Thyroid gland (tissue), 4 donors: Measurements from ENCODE around the gene KIF13A. TPM values are rescaled to one million over a fixed set of nuclear protein-coding genes. Genes with fewer than 3 reads are reported as not detected.

Source experiments
- DNase-seq, 2 donors: peaks; one replicate each; pipeline ENCODE4 v3.0.0-alpha.2; 2019
- H3K27ac ChIP-seq, 3 donors: fragments of 200-600 bp; sonication (generic); 1 replicate in 2 of 3; 2 replicates in 1 of 3; pipeline ENCODE4 v1.5.1; 2016 to 2019; ENCODE audit warnings: mild to moderate bottlenecking in 1 of 3, moderate library complexity in 1 of 3
- H3K27me3 ChIP-seq: fragments of 200-600 bp; sonication (generic); one replicate; pipeline ENCODE4 v1.5.1; 2019
- H3K36me3 ChIP-seq, 2 donors: fragments of 200-600 bp; sonication (generic); one replicate each; pipeline ENCODE4 v1.5.1; 2016 to 2019
- H3K4me1 ChIP-seq, 2 donors: fragments of 200-600 bp; sonication (generic); one replicate each; pipeline ENCODE4 v1.5.1; 2017 to 2019
- H3K4me3 ChIP-seq, 3 donors: fragments of 200-600 bp; sonication (generic); replicated peaks in 1 of 3; 1 replicate in 2 of 3; 2 replicates in 1 of 3; pipeline ENCODE4 v1.5.1; 2016; ENCODE audit warnings: mild to moderate bottlenecking in 1 of 3
- H3K9me3 ChIP-seq: fragments of 200-600 bp; sonication (generic); one replicate; pipeline ENCODE4 v1.5.1; 2017
- CTCF ChIP-seq, 6 experiments: fragments of 200-600 bp in 3 of 6; fragments of 450-650 bp in 3 of 6; sonication (generic) in 3 of 6; IDR thresholded peaks; one replicate each; pipeline ENCODE4 v1.5.1; 2016 to 2019; ENCODE audit warnings: antibody characterized with exemption in 6 of 6, mild to moderate bottlenecking in 2 of 6, inconsistent platforms in 1 of 6, moderate library complexity in 1 of 6
- POLR2A ChIP-seq, 2 donors: fragments of 450-650 bp; IDR thresholded peaks; one replicate each; pipeline ENCODE4 v1.6.1; 2017; ENCODE audit warnings: antibody characterized with exemption in 2 of 2, mild to moderate bottlenecking in 2 of 2, moderate library complexity in 1 of 2
- WGBS, 2 donors: methylation state at CpG; one replicate each; pipeline ENCODE4 v1.1.5; 2017; 5-methylcytosine and 5-hydroxymethylcytosine counted together
- intact Hi-C: fragments of 100-400 bp; cut with DNase I; formaldehyde crosslinking; loops from one replicate; pipeline ENCODE4 v1.15.1; 2023
- total RNA-seq, 4 donors: library from RNA; depleted of rRNA; stranded (reverse); fragments of >200 nt; gene quantifications; one replicate each; pipeline ENCODE4 v1.2.3, GENCODE V29; 2016

Gene KIF13A
- total RNA-seq, 4 donors from 2014 or later = 40.7 to 79.8 (median 66.4) TPM

DNA sequence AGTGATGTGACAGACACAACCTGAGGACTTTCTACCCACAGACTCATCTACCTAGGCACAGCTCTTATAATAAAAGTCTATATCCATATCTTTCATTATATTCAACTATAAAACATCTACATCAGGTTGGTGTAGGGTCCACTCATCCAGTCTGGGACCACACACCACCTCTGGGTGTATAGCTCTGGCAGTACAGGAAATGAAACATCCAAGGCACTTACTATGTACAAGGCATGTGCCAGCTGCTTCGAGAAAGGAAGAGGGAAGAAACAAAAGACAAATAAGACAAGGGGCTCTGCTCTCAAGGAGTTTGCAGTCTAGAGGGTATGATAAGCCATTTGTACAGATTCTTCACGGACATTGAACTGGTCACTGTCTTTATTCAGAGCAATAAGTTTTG lies 18.6 kb downstream of the KIF13A start:
- 86 to 88% methylated on average over 2 of the region's 2 CpGs for WGBS, 2 donors
- intact Hi-C loops = no loop called here
- Histone ChIP-seq H3K4me1 (peaks cover 22 to 59% of the 10 kb centered on the region in 2 donors), H3K36me3 (no peaks in the 10 kb centered on the region), H3K27me3 (no peaks in the 10 kb centered on the region), H3K4me3 (no peak overlapping the region), H3K9me3 (no peaks in the 10 kb centered on the region), H3K27ac (no peak overlapping the region)
- no peak for TF ChIP-seq CTCF (IDR thresholded peaks at IDR 0.05)
- DNase-seq = no peak

DNA sequence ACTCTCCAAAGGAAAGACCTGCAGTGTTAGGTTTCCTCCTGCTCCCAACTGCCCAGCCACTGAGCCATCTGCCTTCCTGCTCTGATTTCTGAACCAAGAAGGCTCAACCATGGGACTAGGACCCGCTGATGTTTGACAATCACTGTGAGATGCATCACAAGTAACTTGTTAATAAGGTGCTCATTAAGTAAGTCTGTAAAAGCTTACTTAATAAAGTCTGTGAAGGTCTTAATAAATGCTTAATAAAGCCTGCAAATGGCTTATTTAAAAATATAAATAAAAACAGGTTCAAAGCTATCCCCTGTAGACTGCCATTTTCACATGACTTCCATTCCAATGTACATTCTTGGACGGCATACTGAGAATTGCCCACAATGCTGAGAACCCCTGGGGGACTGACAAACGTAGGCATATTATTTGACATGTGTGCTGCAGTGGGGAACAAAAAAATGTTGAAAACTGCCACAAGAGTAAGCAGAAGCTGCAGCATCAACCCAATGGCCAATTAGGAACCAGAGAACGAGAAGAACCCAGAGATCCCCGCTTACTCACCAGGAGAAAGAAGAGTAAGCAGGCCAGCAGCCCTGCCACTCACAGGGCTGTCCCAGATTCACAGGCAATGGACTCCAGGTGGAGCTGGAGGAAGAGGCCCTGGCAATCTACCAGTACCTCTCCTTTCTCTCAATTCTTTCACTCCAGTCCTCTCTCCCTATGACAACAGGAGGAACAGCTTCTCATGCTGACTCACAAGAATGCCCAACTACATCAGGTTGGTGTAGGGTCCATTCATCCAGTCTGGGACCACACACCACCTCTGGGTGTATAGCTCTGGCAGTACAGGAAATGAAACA lies 19.5 kb downstream of the KIF13A start:
- DNase-seq = peak; percentile 11 to 26
- Histone ChIP-seq H3K27me3 (no peaks in the 10 kb centered on the region), H3K4me3 (no peak overlapping the region), H3K4me1 (peaks cover 22 to 59% of the 10 kb centered on the region in 2 donors), H3K27ac (no peak overlapping the region), H3K9me3 (no peaks in the 10 kb centered on the region), H3K36me3 (no peaks in the 10 kb centered on the region)
- WGBS, 2 donors = 89 to 92% methylated on average over 5 of the region's 5 CpGs
- TF ChIP-seq POLR2A (IDR thresholded peaks at IDR 0.05) (no peak), CTCF (IDR thresholded peaks at IDR 0.05) (no peak)
- intact Hi-C loops = no loop called here

DNA sequence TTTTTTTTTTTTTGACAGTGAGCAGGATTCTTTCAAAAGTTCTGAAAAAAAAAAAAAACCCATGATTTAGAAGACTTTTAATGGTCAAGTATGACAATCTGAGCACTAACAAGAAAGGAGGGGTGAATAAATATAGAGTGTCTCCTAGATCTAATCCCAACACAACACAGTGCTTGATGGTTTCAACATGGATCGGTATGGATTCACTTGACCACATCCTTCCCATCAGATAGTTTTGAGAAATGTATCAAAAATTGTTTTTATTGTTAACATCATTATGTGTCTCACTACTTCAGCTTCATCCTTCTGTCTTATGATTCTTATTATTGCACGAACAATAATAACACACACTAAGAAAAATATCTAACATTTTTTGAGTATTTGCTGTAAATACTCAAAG lies 21.0 kb downstream of the KIF13A start:
- no peaks in the 10 kb centered on the region for H3K27me3 ChIP-seq
- no peaks in the 10 kb centered on the region for H3K9me3 ChIP-seq
- no peak overlapping the region for H3K4me3 ChIP-seq
- DNase-seq = no peak
- H3K27ac ChIP-seq = no peak overlapping the region
- no peaks in the 10 kb centered on the region for H3K36me3 ChIP-seq
- TF ChIP-seq CTCF (IDR thresholded peaks at IDR 0.05) (no peak), POLR2A (IDR thresholded peaks at IDR 0.05) (no peak)
- peaks cover 12 to 55% of the 10 kb centered on the region in 2 donors for H3K4me1 ChIP-seq
- intact Hi-C loops = no loop called here
- 87 to 91% methylated on average over 2 of the region's 2 CpGs for WGBS, 2 donors

DNA sequence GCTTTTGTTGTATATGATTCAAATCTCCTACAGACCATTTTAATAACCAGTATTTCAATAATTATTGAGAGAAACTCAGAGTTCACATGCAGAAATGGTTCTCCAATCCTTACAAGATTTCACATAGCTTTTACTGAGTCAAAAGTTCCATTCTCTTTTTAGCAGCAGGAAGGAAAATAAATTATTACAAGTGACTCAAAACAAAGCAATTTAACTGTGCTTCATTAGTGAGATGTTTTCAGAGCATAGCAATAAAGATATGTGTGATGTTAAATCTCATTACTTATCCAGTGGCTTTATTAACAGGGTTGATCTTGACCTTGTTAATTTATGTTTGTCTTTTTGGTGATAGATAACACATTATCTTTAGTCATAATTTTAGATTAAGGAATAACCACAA lies 22.0 kb downstream of the KIF13A start:
- DNase-seq = no peak
- no peak overlapping the region for H3K27ac ChIP-seq
- peaks cover 2 to 46% of the 10 kb centered on the region in 2 donors for H3K4me1 ChIP-seq
- no peaks in the 10 kb centered on the region for H3K9me3 ChIP-seq
- no peaks in the 10 kb centered on the region for H3K36me3 ChIP-seq
- intact Hi-C loops = no loop called here
- no peaks in the 10 kb centered on the region for H3K27me3 ChIP-seq
- H3K4me3 ChIP-seq = no peak overlapping the region
- TF ChIP-seq POLR2A (IDR thresholded peaks at IDR 0.05) (no peak), CTCF (IDR thresholded peaks at IDR 0.05) (no peak)

- intact Hi-C loops = no loop called here
- WGBS, 2 donors = 81 to 90% methylated on average over 8 of the region's 8 CpGs
- H3K4me1 ChIP-seq = peaks cover 0 to 46% of the 10 kb centered on the region in 2 donors
- DNase-seq = no peak
- no peak for TF ChIP-seq POLR2A (IDR thresholded peaks at IDR 0.05)
- no peak for TF ChIP-seq CTCF (IDR thresholded peaks at IDR 0.05)
- no peaks in the 10 kb centered on the region for H3K9me3 ChIP-seq
- no peak overlapping the region for H3K4me3 ChIP-seq
- H3K27me3 ChIP-seq = no peaks in the 10 kb centered on the region
- H3K36me3 ChIP-seq = no peaks in the 10 kb centered on the region
- no peak overlapping the region for H3K27ac ChIP-seq
These were observed 22.8 kb downstream of the KIF13A start for GRCh38 chr6:17964633-17965032.
